Liver (tissue), 3 donors: Measurements from ENCODE around the gene SLC10A3.

Experiments used
- CTCF ChIP-seq: fragments of 150-350 bp; IDR thresholded peaks from 2 replicates; pipeline ENCODE4 v1.5.1; 2017; ENCODE audit warnings: improper control_type of control experiment, low read depth, low read length; ENCODE audit not compliant: missing input control
- FOXA1 ChIP-seq: IDR thresholded peaks from 2 replicates; pipeline ENCODE4 v1.6.1; 2016; ENCODE audit warnings: antibody characterized with exemption
- HNF4A ChIP-seq, 2 donors: conservative IDR thresholded peaks; 2 replicates each; pipeline ENCODE4 v1.6.1; 2016; ENCODE audit warnings: antibody characterized with exemption in 2 of 2, mild to moderate bottlenecking in 2 of 2
- MAX ChIP-seq: IDR thresholded peaks from 2 replicates; pipeline ENCODE4 v1.6.1; 2016; ENCODE audit warnings: antibody characterized with exemption
- TAF1 ChIP-seq: conservative IDR thresholded peaks from 2 replicates; pipeline ENCODE4 v1.6.1; 2016; ENCODE audit warnings: antibody characterized with exemption, mild to moderate bottlenecking
- YY1 ChIP-seq: IDR thresholded peaks from 2 replicates; pipeline ENCODE4 v1.6.1; 2016; ENCODE audit warnings: antibody characterized with exemption, mild to moderate bottlenecking
- donor health status: healthy.
- donor health status: healthy.

GRCh38 chrX:154494715-154495114, 4.3 kb upstream of the SLC10A3 start:
- TF ChIP-seq HNF4A (conservative IDR thresholded peaks at IDR 0.05) (no peak), CTCF (no peak), FOXA1 (no peak), MAX (no peak), YY1 (no peak), TAF1 (no peak)
